PFSK-1 (cell line): ENCODE data around the gene NR5A1.

ENCODE experiments used
- POLR2AphosphoS5 ChIP-seq: IDR thresholded peaks from 2 replicates; pipeline ENCODE4 v1.6.1; 2012; ENCODE audit warnings: low read depth, mild to moderate bottlenecking, control low read depth, low read length, moderate library complexity
- REST ChIP-seq, 2 experiments: IDR thresholded peaks; 2 replicates each; pipeline versions ENCODE4 v1.6.1 to v1.8.0; 2011 to 2012; ENCODE audit warnings: low read depth in 2 of 2, low read length in 2 of 2, control low read depth in 1 of 2, inconsistent platforms in 1 of 2, mild to moderate bottlenecking in 1 of 2, moderate library complexity in 1 of 2; ENCODE audit not compliant: insufficient read depth in 1 of 2
- SIN3A ChIP-seq: IDR thresholded peaks from 2 replicates; pipeline ENCODE4 v1.6.1; 2012; ENCODE audit warnings: mild to moderate bottlenecking, low read length, moderate library complexity, borderline replicate concordance; ENCODE audit not compliant: insufficient read depth

GRCh38 chr9:124514874-124515273, 7.7 kb upstream of the NR5A1 start:
- TF ChIP-seq REST (IDR thresholded peaks at IDR 0.05; ENCODE audit: insufficient read depth in 1 of 2, low read depth in 2 of 2, low read length in 2 of 2) (no peak), POLR2AphosphoS5 (no peak), SIN3A (no peak)
